HG02870 (cell line): Measurements from ENCODE around the gene CACNA1F.

ENCODE experiments used
- ATAC-seq: cut with Tn5 transposase; IDR thresholded peaks from one replicate; pipeline ENCODE4 v1.9.1; 2021; ENCODE audit warnings: mild to moderate bottlenecking, moderate library complexity; ENCODE audit not compliant: unreplicated experiment

CACNA1F gene

GRCh38 chrX:49233176-49233575 is at the start of gene CACNA1F:
TSS of gene CACNA1F (minus strand) at chrX:49233340. CDS start at chrX:49233309, 31 bp downstream.
- no peak for ATAC-seq

- ATAC-seq: no peak
These were observed 49.5 kb upstream of the CACNA1F start for GRCh38 chrX:49282647-49283011.

GRCh38 chrX:49278081-49278480 is 44.9 kb upstream of the CACNA1F start:
- no peak for ATAC-seq

DNA sequence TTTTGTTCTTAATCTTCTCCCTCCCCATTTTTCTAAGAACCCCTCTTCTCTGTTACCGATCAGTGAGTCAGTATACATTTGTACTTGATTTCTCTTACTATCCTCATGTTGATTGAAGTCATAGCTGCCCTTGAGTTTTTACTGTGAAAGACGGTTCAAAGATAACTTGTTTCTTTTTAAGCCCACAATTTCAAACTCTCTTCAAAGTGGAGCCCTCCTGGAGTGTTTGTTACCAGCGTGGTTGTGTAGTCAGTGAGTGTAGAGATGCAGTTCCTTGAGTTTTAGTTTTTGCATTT is 44.3 kb upstream of the CACNA1F start:
- no peak for ATAC-seq

DNA sequence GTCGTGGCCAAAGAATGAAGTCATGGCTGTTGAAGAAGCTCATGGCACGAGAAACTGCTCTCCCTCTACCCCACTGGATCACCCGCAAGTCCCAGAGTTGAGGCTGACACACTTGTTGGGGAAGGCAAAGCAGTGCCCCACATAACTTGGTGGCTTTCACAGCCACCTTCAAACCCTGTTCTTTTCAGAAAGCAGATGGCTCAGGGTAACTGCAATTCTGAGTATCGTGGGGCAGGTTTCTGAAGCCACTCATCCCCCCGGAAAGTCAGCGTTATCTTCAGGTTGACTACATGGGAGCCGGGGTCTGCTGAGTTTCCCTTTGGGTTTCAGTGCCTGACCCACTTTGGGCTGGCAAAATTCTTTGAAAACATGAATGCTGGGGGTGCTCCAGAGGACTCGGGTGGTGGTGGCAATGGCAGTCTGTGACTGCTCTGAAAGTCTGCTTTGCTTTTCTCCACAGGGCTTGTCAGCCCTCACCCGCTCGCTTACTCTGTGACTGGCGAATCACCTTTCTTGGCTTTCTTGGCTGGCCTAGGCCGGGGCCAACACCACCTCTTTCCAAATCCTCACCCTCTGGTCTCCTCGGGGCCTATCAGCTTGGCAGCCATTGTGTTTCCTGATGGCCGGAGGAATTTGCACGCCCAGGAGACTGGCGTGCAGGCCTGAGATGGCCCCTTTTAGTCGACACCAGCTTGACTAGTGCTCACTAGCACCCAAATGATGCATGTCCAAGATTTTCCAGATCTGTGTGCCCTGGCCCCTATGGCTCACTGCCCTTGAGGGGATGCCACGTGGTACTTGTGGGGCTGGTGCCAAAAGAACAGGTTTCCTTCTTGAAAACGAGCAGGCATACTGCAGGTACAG is 43.8 kb upstream of the CACNA1F start:
- no peak for ATAC-seq

DNA sequence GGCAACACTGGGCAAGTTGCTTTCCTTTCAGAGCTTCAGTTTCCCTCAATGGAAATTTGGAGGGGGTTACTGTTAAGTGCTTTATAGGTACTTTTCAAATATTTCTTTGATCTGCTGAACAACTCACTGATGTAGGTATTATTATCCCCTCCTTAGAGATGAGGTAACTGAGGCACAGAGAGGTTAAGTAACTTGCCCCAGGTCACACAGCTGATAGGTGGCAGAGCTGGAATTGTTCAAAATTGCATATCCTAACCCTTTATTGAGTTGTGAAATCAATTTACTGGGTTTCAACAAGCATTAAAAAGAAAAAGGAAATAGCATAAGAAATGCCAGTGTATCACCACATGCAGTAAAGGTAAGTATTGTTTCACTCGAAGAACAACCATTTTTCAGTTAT is 43.1 kb upstream of the CACNA1F start:
- ATAC-seq: no peak

DNA sequence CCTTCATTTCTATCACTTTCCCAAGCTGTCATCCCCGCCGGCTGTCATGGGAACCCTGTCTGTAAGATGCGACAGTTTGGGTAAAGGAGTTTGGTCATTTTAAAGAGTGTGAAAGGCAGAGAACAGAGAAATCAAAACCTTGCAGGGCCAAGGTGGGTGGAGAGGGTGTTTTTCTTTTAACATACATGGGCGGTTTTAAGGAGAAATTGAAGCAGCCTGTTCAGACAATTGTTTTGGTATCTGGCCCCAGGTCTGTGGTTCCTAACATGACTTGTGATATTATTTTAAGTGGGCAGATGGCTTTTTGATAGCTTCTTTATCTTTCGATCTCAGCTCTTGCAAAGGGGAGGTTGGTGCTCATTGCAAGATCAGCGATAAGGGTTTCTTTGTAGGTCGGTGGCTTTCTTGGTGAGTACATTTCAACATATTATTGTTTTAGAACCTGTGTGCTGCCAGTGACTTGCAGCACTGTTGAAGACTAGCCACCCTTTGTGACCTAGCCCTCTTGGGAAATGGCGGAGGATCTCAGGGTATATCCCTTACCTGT is 40.1 kb upstream of the CACNA1F start:
- ATAC-seq: no peak

- no peak for ATAC-seq
These were observed 39.3 kb upstream of the CACNA1F start for GRCh38 chrX:49272421-49272820.

DNA sequence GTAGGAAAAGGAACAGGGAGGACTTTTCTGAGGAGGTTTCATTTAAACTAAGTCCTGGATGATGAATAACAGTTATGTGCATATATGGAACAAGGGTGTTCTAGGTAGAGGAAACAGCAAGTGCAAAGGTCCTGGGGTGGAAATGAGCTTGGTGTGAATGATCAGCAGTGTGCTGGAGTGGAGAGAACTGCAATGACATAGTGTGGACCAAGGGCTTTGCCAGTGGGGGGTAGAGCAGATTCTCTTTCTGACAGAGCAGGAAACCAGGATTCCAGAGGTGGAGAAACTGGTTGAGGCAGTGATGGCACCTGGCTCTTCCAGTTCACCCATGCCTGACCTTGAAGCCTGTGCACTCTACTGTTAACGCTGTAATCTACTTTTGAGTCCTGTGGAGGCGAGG is 38.2 kb upstream of the CACNA1F start:
- no peak for ATAC-seq

DNA sequence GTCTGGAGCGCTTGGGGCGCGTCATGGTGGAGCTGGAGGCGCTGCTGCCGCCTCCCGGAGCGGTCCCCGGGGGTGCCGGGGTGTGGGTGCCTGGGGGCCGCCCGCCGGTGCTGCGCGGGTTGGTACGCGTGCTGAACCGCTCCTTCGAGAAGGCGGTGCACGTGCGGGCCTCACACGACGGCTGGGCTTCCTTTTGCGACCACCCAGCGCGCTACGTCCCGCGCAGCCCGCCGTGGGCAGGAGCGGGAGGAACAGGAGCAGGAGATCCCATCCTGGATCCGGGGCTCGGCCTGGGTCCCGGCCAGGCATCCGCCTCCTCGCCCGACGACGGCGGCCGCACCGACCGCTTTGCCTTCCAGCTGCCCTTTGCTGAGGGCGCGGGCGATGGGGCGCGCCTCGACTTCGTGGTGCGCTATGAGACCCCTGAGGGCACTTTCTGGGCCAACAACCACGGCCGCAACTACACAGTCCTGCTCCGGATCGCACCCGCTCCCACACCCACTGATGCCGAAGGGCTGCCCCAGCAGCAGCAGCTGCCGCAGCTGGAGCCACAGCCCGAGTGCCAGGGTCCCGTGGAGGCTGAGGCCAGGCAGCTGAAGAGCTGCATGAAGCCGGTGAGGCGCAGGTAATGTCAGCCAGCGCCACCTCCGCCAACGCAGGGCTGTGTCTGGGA is 37.2 kb upstream of the CACNA1F start:
- no peak for ATAC-seq

GRCh38 chrX:49269767-49270248 is 36.7 kb upstream of the CACNA1F start, which contains the start of gene PPP1R3F:
TSS of gene PPP1R3F (plus strand) at chrX:49269793. CDS start at chrX:49269870, 77 bp downstream.
- peak; percentile 16 for ATAC-seq

DNA sequence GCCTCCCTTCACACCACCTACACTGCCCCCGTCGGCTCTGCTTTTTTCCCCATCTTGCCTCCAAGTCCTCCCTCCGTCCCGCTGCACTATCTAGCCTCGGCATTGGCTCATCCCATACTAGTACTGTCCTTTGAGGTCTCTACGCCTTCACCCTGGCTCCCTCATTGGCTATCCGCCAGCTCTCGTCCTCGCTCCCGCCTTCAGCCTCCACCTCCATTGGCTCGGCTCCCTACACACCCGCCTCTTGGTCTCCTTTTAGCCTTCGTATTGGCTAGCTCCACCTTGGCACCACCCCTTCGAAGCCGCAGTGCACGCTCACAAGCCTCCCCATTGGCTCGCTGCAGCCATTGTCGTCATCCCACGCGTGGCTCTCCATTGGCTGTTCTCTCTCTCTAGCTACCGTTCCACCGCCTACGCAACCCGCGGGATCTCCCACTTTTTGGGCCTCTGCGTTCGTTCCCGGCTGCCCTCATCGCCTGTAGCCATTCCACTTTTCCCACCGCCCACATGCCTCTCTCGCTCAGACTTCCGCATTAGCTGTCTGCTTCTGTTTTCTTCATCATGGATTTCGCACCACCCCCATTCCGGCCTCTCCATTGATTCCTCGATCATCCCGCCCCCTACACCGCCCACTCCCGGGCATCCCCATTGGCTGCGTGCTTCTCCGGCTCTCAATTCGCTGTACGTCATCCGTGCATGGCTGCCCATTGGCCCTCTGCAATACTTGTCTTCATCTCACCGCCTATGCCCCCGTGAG is 36.0 kb upstream of the CACNA1F start:
- ATAC-seq: peak; percentile 88

DNA sequence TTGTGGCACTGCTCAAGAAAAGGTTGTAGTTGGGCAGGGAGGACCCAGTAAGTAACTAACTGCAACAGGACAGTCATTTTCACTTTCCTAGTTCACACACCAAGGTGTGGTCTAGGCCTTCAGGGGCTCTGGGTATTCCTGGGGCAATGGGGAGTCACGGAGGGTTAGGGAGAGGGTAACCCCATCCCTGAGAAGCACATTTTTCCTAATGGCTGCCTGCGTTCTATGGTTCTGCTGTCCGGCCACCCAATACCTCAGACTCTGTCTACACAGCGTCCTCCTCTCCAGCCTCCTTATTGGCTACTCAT is 35.5 kb upstream of the CACNA1F start:
- no peak for ATAC-seq

GRCh38 chrX:49266523-49267445 is 33.6 kb upstream of the CACNA1F start:
- no peak for ATAC-seq

DNA sequence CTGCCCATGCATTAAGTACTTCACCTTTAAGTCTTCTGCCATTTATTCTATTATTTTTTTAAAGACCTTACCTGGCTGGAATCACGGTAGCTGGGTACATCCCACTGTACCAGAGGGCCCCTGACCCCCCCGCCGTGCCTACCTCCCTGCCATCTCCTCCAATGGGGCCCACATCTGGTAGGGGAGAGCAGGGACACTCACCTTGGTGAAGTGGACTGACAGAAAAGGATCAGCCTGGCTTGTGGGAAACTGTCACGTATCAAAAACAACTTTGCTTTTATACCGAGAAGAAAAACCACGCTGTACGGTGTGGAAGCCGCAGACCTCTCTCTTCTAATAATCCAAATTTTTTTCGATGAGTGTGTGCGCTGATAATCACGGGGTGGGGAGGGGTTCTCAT is 31.3 kb upstream of the CACNA1F start, which contains the start of gene FOXP3:
Gene FOXP3 (minus strand): TSS at position 251 of the 400 bp plus-strand sequence. CDS start 6,205 bp downstream, outside the sequence.
- ATAC-seq: no peak

- ATAC-seq: no peak
These were observed 30.5 kb upstream of the CACNA1F start for GRCh38 chrX:49263631-49264030.

- no peak for ATAC-seq
These were observed 29.5 kb upstream of the CACNA1F start for GRCh38 chrX:49262603-49263002.

DNA sequence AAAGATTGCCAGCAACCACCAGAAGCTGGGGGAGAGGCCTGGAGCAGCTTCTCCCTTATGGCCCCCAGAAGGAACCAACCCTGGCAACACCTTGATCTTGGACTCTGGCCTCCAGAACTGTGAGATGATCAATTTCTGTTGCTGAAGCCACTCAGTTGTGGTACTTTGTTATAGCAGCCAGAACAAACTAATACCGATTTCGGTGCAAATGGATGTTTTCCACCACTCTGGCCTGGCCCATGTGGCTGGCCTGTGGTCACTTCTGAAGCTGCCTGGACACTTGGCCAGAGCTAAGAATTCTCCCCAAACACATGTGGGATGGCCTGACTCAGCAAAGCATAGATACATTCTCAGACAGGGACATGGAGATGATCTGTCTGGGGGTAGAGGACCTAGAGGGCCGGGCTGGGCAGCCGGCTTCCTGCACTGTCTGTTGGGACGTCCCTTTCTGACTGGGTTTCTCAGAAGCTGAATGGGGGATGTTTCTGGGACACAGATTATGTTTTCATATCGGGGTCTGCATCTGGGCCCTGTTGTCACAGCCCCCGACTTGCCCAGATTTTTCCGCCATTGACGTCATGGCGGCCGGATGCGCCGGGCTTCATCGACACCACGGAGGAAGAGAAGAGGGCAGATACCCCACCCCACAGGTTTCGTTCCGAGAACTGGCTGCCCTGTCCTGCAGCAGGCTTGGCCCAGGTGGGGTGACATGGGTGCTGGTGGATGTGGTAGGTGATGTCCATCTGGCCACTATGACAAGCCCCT is 27.3 kb upstream of the CACNA1F start:
- ATAC-seq: no peak

GRCh38 chrX:49258749-49259124 is 25.6 kb upstream of the CACNA1F start:
- ATAC-seq: no peak
